SU-DHL-6 (cell line): ENCODE measurements around the gene COMMD7.

Experiments used
- EZH2phosphoT487 ChIP-seq: fragments of 200-600 bp; sonication (generic), shearing (Covaris generic); conservative IDR thresholded peaks from 2 replicates; pipeline ENCODE4 v1.6.1; 2018; ENCODE audit warnings: mild to moderate bottlenecking, antibody characterized with exemption, low read length, moderate library complexity, mixed read lengths
- TF ChIP-seq, protein P1 (sequence below): fragments of 200-600 bp; sonication (generic); IDR thresholded peaks from one replicate; pipeline ENCODE4 v1.5.1; 2017; ENCODE audit warnings: antibody characterized with exemption, mild to moderate bottlenecking, low read length, moderate library complexity; ENCODE audit not compliant: insufficient read depth, poor library complexity, severe bottlenecking

DNA sequence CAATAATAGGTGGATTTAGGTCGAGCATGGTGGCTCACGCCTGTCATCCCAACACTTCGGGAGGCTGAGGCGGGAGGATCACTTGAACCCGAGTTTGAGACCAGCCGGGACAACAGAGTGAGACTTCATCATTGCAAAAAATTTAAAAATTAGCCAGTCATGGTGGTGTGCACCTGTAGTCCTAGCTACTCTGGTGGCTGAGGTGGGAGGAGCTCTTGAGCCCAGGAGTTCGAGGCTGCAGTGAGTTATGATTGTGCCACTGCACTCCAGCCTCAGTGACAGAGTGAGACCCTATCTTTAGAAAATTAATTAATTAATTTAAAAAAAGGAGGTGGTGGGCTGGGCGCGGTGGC, 56.1 kb downstream of the COMMD7 start:
- TF ChIP-seq, protein P1, sequence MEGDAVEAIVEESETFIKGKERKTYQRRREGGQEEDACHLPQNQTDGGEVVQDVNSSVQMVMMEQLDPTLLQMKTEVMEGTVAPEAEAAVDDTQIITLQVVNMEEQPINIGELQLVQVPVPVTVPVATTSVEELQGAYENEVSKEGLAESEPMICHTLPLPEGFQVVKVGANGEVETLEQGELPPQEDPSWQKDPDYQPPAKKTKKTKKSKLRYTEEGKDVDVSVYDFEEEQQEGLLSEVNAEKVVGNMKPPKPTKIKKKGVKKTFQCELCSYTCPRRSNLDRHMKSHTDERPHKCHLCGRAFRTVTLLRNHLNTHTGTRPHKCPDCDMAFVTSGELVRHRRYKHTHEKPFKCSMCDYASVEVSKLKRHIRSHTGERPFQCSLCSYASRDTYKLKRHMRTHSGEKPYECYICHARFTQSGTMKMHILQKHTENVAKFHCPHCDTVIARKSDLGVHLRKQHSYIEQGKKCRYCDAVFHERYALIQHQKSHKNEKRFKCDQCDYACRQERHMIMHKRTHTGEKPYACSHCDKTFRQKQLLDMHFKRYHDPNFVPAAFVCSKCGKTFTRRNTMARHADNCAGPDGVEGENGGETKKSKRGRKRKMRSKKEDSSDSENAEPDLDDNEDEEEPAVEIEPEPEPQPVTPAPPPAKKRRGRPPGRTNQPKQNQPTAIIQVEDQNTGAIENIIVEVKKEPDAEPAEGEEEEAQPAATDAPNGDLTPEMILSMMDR: no peak
- TF ChIP-seq EZH2phosphoT487: no peak
